Limb (tissue), 2 donors: Measurements from ENCODE around the gene DAB1.
A peak's percentile ranks its signal among the peaks of the same experiment; 100 is the strongest.

Experiments used
- DNase-seq, 2 donors: peaks; one replicate each; pipeline ENCODE4 v3.0.0-alpha.2; 2016; ENCODE audit errors: extremely low spot score in 2 of 2

DAB1 gene

GRCh38 chr1:57319791-57320190, 104.1 kb downstream of the DAB1 start:
- DNase-seq: no peak

- peak in 1 of 2 donors; percentile 15 for DNase-seq
These were observed 104.7 kb downstream of the DAB1 start for GRCh38 chr1:57319165-57319564.

GRCh38 chr1:57316861-57317260, 107.0 kb downstream of the DAB1 start:
- no peak for DNase-seq

GRCh38 chr1:57316291-57316690, 107.6 kb downstream of the DAB1 start:
- no peak for DNase-seq

- DNase-seq: no peak
These were observed 111.0 kb downstream of the DAB1 start for GRCh38 chr1:57312869-57313268.

- no peak for DNase-seq
These were observed 112.4 kb downstream of the DAB1 start for GRCh38 chr1:57311411-57311810.

- DNase-seq: no peak
These were observed 112.9 kb downstream of the DAB1 start for GRCh38 chr1:57311006-57311405.

GRCh38 chr1:57309630-57310029, 114.2 kb downstream of the DAB1 start:
- DNase-seq: no peak

- DNase-seq: no peak
These were observed 116.3 kb downstream of the DAB1 start for GRCh38 chr1:57307392-57308170.

GRCh38 chr1:57304591-57304990, 119.3 kb downstream of the DAB1 start:
- DNase-seq: no peak

- DNase-seq: no peak
These were observed 120.9 kb downstream of the DAB1 start for GRCh38 chr1:57302812-57303596.

GRCh38 chr1:57300186-57300585, 123.7 kb downstream of the DAB1 start:
- no peak for DNase-seq

- no peak for DNase-seq
These were observed 127.1 kb downstream of the DAB1 start for GRCh38 chr1:57296726-57297250.

GRCh38 chr1:57295326-57295725, 128.5 kb downstream of the DAB1 start:
- no peak for DNase-seq

- no peak for DNase-seq
These were observed 129.7 kb downstream of the DAB1 start for GRCh38 chr1:57294177-57294576.

GRCh38 chr1:57293214-57293613, 130.6 kb downstream of the DAB1 start:
- no peak for DNase-seq

- no peak for DNase-seq
These were observed 134.1 kb downstream of the DAB1 start for GRCh38 chr1:57289781-57290180.

GRCh38 chr1:57285992-57286391, 137.9 kb downstream of the DAB1 start:
- no peak for DNase-seq

GRCh38 chr1:57282411-57282810, 141.4 kb downstream of the DAB1 start:
- DNase-seq: no peak

GRCh38 chr1:57281324-57281723, 142.5 kb downstream of the DAB1 start:
- no peak for DNase-seq

- DNase-seq: no peak
These were observed 143.8 kb downstream of the DAB1 start for GRCh38 chr1:57279909-57280666.

GRCh38 chr1:57278558-57278957, 145.3 kb downstream of the DAB1 start:
- no peak for DNase-seq
